GM21367 (cell line): Measurements from ENCODE around the gene INSR.
"Not testable (repeated sequence)": the region's sequence is repeated elsewhere in the genome, so short reads cannot be mapped to it uniquely, and the experiment has no call there.

ENCODE experiments used
- ATAC-seq: cut with Tn5 transposase; IDR thresholded peaks from one replicate; pipeline ENCODE4 v1.9.1; 2021; ENCODE audit not compliant: unreplicated experiment

Gene INSR

DNA sequence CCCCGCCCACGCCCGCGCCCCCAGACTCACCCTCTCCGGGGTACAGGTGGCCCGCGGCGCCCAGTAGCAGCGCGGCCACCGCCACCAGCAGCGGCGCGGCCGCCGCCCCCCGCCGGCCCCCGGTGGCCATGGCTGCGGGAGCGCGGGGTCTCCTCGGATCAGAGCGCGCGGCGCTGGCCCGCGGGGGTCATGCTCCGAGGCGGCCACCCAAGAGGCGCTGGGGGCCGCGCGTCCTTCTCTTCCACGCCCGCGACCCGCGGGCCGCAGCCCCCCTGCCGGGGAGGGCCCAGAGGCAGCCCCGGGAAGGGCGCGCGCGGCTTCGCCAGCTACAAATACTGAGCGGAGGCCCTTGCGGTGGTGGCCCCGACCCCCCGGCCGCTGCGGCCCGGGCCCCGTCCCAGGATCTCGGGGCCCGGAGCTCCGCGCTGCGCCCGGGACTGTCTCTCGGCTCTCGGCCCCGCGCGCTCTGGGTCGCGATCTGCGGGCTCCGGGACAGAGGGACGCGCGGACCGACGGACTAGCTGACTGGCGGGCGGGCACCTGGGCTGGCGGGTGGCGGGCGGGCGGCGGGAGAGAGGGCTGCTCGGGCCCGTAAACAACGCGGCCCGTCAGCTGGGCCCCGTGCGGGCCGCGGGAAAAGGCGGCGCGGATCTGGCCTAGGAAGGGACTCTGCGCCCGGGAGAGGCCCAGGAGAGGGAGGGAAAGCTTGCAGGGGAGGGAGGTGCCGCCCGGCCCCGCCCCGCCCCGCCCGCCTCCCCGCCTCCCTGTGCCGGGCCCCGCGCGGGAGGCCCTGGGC lies at the start of gene INSR:
INSR (minus strand) TSS at position 653 of the 796 bp plus-strand sequence; CDS start at position 130, 523 bp downstream.
- no peak for ATAC-seq

DNA sequence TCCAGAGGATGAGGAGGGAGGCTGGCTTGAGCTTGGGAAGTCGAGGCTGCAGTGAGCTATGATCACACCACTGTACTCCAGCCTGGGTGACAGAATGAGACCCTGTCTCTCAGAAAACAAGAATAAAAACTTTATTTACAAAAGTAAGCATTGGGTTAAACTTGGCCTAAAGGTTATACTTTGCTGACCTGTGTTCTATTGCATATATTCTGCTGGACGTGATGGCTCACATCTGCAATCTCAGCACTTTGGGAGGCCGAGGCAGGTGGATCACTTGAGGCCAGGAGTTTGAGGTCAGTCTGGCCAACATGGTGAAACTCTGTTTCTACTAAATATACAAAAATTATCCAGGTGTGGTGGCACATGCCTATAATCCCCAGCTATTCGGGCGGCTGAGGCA lies 47.9 kb upstream of the INSR start:
- ATAC-seq, result no peak

DNA sequence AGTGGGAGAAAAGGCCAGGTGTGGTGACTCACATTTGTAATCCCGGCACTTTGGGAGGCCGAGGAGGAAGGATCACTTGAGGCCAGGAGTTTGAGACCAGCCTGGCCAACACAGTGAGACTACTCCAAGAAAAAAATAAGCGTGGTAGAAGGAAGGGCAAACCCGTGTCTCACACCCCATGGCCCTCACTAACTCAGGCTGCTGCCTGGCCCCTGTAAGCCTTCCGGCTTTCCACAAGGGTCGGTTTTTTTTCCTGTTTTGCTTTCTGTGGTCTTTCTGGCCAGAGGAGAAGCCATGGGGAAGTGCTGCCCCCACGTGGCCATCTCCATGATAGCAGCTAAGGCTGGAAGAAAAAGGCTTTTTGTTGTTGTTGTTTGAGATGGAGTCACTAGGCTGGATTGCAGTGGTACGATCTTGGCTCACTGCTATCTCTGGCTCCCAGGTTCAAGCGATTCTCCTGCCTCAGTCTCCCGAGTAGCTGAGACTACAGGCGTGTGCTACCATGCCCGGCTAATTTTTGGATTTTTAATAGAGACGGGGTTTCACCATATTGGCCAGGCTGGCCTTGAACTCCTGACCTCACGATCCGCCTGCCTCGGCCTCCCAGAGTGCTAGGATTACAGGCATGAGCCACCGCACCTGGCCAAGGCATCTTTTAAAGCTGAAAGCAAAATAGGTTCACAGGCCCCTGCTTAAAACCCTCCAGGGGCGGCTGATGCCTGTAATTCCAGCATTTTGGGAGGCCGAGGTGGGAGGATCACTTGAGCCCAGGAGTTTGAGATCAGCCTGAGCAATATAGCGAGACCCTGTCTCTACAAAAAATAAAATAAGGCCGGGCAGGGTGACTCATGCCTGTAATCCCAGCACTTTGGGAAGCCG lies 47.0 kb upstream of the INSR start:
- no peak for ATAC-seq

DNA sequence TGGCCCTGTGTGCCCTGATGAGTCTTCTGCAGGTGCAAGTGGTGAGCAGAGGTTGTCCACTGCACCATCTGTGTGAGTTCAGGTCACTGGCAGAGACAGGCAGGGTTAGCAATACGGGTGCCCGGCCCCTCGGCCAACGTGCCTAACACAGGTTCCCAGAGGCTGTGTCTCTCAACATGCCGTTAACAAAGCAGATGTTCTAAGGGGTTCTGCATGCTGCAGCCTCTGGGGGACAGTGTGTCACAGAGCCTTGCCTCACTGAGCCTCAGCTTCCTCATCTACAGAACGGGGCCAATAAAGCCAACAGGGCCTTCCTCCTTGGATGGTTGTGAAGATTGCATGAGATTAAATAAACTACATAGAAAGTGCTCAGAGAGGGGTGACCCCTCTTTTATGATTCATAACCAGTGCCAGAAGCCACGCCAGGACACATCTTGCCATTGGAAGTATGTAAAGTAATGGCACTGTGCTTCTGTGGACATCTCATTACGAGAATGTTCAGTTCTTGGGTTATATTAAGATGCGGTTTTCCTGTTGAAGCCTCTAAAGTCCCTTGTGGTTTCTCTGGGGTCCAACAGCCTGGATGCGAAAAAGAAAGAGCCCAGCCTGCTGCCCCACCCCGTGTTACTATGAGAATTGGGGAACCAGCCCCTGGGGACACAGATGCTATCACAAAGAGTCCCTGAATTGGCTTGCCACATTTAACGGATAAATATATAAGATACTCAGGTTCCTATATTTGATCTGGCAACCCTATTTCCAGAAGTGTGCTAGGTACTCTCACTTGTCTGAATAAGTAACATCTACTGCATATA lies 43.4 kb upstream of the INSR start:
- peak; percentile 49 for ATAC-seq

DNA sequence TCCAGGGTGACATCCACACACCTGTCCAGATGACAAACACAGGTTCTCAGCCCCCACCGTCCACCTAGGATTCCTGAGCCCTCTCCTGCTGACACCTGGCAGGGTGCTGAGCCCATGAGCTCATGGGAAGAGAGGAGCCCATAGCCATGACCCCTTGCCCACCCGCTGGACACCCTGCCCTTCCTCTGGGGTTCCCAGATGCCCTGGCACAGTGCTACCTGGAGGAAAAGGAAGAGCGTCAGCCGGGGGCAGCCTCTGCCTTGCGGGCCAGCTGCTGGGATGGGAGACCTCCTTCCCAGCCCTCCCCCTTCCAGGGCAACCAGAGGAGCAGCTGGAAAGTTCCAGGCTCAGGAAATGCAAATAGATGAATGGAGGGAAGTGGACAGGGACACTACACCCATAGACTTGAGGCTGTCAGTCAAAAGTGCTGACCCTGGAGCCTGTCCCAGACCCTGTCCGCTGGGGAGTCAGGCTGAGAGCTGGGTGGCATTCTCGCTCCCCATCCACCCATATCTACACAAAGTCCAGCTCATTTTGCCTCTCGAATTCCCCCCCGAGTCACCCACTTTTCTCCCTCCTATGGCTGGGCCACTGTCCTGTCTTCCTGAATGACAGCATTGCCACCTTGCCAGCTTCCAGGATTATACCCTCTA lies 42.2 kb upstream of the INSR start:
- no peak for ATAC-seq

DNA sequence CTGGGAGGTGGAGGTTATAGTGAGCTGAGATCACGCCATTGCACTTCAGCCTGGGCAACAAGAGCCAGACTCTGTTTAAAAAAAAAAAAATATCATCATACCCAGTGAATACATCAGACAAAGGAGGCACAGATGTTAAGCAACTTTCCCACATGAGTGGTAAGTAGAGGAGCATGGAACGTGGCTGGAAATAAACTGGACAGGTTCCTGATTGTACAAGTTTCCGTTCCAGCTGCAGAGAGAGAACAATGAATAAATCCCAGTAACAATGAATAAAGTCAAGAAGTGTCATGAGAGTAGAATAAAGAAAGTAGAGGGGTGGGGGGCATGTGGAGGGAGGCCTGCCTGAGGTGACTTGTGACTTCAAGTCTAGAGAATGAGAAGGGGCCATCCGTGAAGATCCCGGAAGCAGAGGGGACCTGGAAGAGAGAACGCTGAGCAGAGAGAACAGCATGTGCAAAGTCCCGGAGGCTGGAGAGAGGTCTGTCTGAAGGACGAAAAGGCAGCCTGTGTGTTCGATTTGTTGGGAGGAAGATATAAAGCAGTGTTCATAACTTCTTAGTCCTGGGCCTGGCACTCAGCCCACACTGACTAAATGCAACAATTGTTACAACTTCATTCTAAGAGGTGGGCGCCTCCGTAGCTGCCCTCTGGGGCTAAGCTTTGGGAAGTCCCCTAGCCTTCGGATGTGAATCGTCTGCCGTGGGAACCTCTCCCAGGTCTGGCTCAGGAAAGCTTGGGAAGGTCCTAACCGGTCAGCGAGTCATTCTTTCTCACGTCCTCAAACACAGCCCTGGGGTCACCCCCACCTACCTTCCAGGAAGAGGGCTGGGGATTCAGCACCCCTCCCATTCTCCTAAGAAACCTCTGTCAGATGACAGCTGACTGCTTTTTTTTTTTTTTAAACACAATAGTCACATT lies 39.2 kb upstream of the INSR start:
- ATAC-seq, result no peak

DNA sequence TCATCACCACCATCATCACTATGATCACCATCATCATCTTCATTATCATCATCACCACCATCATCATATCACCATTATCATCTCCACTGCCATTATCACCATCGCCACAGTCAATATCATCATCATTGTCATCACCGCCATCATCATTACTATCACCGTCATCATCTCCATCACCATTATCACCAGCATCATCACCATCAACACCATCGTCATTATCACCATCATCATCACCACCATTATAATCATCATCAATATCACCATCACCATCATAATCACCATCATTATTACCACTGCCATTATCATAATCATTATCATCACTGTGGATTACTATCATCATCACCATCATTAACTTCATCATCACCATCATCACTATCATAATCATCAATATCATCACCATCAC lies 37.2 kb upstream of the INSR start:
- no peak for ATAC-seq

- no peak for ATAC-seq
These were observed 34.4 kb upstream of the INSR start for GRCh38 chr19:7328647-7329046.

GRCh38 chr19:7327802-7328201 lies 33.6 kb upstream of the INSR start:
- no peak for ATAC-seq

DNA sequence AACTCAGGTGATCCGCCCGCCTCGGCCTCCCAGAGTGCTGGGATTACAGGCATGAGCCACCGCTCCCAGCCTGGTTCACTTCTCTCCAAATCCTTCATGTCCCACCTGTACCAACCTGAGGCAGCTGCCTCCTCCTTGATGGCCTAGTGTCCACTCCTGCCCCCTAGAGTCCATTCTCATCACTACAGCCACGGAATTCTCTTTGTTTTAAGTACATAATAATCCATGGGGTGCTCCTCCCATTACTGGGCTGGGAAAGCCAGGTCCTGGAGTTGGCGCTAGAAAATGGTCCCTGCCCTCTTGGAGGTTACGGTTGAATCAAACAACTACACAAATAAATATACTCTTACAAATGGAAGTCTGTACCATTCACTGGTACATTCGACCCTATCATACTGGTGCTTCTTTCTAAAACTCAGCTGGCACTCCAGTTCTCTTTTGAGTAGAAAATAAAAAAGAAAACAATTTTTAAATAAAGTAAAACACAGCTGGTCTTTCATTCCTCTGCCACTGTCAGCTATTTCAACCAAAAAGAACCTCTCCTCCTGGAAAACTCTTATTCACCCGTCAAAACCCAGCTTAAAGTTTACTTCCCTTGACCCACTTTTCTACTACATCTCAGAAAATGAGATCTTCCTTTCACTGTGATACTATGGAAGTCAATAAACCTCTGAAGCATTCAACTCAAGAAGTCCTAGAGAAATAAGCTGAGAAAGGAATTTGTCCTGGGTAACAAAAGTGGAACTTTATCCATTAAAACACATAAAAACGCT lies 32.1 kb upstream of the INSR start:
- no peak for ATAC-seq

DNA sequence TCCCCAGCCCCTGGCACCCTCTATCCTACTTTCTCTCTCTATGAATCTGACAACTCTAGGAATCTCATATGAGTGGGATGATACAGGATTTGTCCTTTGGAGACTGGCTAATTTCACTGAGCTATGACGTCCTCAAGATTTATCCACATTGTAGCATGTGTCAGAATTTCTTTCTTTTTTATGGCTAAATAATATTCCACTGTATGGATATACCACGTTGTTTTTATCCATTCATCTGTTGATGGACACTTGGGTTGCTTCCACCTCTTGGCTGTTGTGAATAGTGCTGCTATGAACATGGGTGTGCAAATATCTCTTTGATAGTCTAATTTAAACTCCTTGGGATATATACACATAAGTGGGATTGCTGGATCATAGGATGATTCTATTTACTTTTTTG lies 24.0 kb upstream of the INSR start:
- no peak for ATAC-seq

- ATAC-seq, result no peak
These were observed 18.6 kb upstream of the INSR start for GRCh38 chr19:7312816-7313215.

DNA sequence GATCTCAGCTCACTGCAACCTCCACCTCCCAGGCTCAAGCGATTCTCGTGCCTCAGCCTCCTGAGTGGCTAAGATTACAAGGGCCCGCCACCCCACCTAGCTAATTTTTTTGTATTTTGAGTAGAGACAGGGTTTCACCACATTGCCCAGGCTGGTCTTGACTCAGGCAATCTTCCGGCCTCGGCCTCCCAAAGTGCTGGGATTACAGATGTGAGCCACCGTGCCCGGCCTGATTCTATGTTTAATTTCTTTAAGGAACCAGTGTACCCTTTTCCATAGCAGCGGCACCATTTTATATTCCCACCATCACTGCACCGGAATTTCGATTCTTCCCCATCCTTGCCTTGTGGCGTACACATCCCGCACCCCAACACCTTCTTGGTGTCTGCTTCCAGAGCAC lies 17.7 kb upstream of the INSR start:
- no peak for ATAC-seq

GRCh38 chr19:7308327-7308726 lies 14.1 kb upstream of the INSR start:
- not testable (repeated sequence) for ATAC-seq

GRCh38 chr19:7307590-7308218 lies 13.5 kb upstream of the INSR start:
- ATAC-seq, result no peak

DNA sequence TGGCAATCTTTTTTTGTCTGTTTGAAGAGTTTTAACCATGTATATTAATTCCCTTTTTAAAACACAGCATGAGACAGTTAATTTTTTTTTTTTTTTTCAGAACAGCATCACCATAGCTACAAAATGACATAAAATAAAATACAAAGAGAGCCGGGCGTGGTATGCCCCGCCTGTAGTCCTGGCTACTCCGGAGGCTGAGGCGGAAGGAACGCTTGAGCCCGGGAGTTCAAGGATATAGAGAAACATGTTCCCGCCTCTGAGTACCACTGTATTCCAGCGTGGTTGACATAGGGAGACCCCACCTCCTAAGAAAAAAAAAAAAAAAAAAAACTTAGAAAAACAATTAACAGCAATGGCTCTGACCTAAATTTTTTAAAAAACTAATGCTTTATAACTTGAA lies 10.0 kb upstream of the INSR start:
- no peak for ATAC-seq

DNA sequence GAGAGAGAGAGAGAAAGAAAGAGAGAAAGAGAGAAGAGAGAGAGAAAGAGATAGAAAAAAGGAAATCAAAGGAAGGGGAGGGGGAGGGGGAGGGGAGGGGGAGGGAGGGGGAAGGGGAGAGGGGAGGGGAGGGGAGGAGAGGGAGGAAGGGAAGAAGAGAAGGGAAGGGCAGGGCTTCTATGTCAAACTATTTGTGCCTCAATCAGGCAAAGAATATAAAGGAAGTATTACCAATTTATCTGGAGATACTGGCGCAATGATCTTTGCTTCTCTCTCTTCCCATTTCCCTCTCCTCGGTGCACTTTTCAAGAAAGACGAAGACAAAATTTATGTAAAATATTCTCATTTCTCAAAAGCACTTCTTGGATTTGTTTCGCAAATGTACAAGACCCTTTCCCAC lies 9.3 kb upstream of the INSR start:
- ATAC-seq, result no peak

DNA sequence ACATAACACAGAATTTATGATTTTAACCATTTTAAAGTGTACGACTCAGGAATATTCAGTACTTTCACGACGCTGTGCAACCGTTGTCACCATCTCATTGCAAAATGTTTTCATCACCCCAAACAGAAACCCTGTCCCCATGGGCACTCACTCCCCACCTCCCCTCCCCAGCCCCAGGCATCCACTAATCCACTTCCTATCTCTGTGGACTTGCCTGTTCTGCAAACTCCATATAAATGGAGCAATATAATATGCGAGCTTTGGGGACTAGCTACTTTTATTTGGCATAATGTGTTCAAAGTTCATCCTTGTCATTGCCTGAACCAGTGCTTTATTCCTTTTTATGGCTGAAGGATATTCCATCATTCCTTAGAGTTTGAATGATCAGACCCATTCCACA lies 7.3 kb upstream of the INSR start:
- ATAC-seq, result no peak

- ATAC-seq, result no peak
These were observed 3.5 kb upstream of the INSR start for GRCh38 chr19:7297742-7298141.
